Fibroblast of lung (primary cell): ENCODE results near the gene URAD. TPM values are rescaled to one million over a fixed set of nuclear protein-coding genes. Genes with fewer than 3 reads are reported as not detected.
A peak's percentile ranks its signal among the peaks of the same experiment; 100 is the strongest.

Source experiments
- DNase-seq, 2 donors: peaks; one replicate each; pipeline versions ENCODE4 v3.0.0 to v3.0.0-alpha.2; 2010; ENCODE audit warnings: low read depth in 2 of 2
- H2AFZ ChIP-seq: 2 replicates; pipeline ENCODE4 v1.5.1; 2012; ENCODE audit warnings: low read length, control low read depth, inconsistent platforms
- H3K27ac ChIP-seq: 2 replicates; pipeline ENCODE4 v1.5.1; 2011; ENCODE audit warnings: low read length, control low read depth; ENCODE audit not compliant: insufficient read depth
- H3K27me3 ChIP-seq: 2 replicates; pipeline ENCODE4 v1.5.1; 2011; ENCODE audit warnings: mild to moderate bottlenecking, low read length; ENCODE audit not compliant: control insufficient read depth, insufficient read depth
- H3K36me3 ChIP-seq: 2 replicates; pipeline ENCODE4 v1.5.1; 2011; ENCODE audit warnings: low read length; ENCODE audit not compliant: control insufficient read depth, insufficient read depth
- H3K4me1 ChIP-seq: 2 replicates; pipeline ENCODE4 v1.5.1; 2011; ENCODE audit warnings: low read length; ENCODE audit not compliant: control insufficient read depth, insufficient read depth; ENCODE audit errors: extremely low read depth
- H3K4me2 ChIP-seq: 2 replicates; pipeline ENCODE4 v1.5.1; 2011; ENCODE audit warnings: low read length, control low read depth; ENCODE audit not compliant: insufficient read depth; ENCODE audit errors: extremely low read depth
- H3K4me3 ChIP-seq, 4 experiments: fragments of 200-600 bp in 1 of 4; sonication (generic) in 1 of 4; replicated peaks in 1 of 4; 2 replicates each; pipeline ENCODE4 v1.5.1; 2011 to 2016; ENCODE audit warnings: low read length in 4 of 4, low read depth in 3 of 4, mild to moderate bottlenecking in 3 of 4, control low read depth in 2 of 4, inconsistent platforms in 1 of 4, mixed read lengths in 1 of 4; ENCODE audit not compliant: insufficient read depth in 1 of 4; ENCODE audit errors: control extremely low read depth in 1 of 4
- H3K79me2 ChIP-seq: 2 replicates; pipeline ENCODE4 v1.5.1; 2012; ENCODE audit warnings: mild to moderate bottlenecking, low read length, inconsistent platforms; ENCODE audit not compliant: control insufficient read depth, insufficient read depth
- H3K9ac ChIP-seq: 2 replicates; pipeline ENCODE4 v1.5.1; 2011; ENCODE audit warnings: mild to moderate bottlenecking, low read length, control low read depth; ENCODE audit not compliant: insufficient read depth
- H3K9me3 ChIP-seq: 2 replicates; pipeline ENCODE4 v1.5.1; 2012; ENCODE audit warnings: low read depth, low read length; ENCODE audit not compliant: control insufficient read depth, insufficient read depth
- H4K20me1 ChIP-seq: 2 replicates; pipeline ENCODE4 v1.5.1; 2011; ENCODE audit warnings: low read length; ENCODE audit not compliant: control insufficient read depth, insufficient read depth; ENCODE audit errors: extremely low read depth
- CTCF ChIP-seq, 2 donors: IDR thresholded peaks in 1 of 2; conservative IDR thresholded peaks in 1 of 2; 1 replicate in 1 of 2; 2 replicates in 1 of 2; pipeline ENCODE4 v1.5.1; 2011 to 2012; ENCODE audit warnings: low read length in 2 of 2, control low read depth in 1 of 2, inconsistent platforms in 1 of 2, low read depth in 1 of 2, mild to moderate bottlenecking in 1 of 2
- EZH2 ChIP-seq: IDR thresholded peaks from 2 replicates; pipeline ENCODE4 v1.5.1; 2012; ENCODE audit warnings: low read length, control low read depth, mild to moderate bottlenecking; ENCODE audit errors: missing control alignments
- polyA plus RNA-seq, 2 donors: library from polyadenylated mRNA; depleted of rRNA in 1 of 2; stranded (reverse) in 1 of 2; unstranded in 1 of 2; fragments of >200 nt; gene quantifications; 2 replicates each; pipeline ENCODE4 v1.2.1, GENCODE V29; 2011 to 2012; ENCODE audit warnings: missing spikeins in 1 of 2
- total RNA-seq: library from RNA; depleted of rRNA; stranded (reverse); fragments of >200 nt; gene quantifications from 2 replicates; pipeline ENCODE4 v1.2.1, GENCODE V29; 2014

URAD gene
- total and polyA plus RNA-seq, 2 donors (not counting 1 experiment from before 2014, with no cell fraction given): not detected

DNA sequence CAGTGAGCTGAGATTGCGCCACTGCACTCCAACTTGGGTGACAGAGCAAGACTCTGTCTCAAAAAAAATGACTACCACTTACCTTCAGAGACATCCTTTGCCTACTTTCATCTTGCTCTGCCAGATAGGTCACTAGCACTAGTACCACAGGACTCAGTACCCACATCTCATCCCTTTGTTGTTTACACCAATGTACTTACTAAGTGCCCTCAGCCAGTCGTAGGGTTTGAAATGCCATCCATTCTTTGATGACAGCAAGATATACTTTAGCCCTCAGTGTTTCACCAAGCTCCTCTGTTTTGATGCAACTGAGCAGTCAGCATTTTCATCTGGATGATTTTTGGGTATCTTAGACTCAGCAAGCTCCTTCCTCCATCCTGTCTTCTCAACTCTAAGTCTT lies 6.1 kb downstream of the URAD start:
- no peaks in the 10 kb centered on the region for H3K9me3 ChIP-seq
- no peaks in the 10 kb centered on the region for H3K79me2 ChIP-seq
- no peak overlapping the region for H2AFZ ChIP-seq
- no peaks in the 10 kb centered on the region for H3K36me3 ChIP-seq
- H3K27me3 ChIP-seq: peaks cover 51% of the 10 kb centered on the region
- H3K27ac ChIP-seq: no peak overlapping the region
- no peak overlapping the region for H3K9ac ChIP-seq
- no peaks in the 10 kb centered on the region for H3K4me1 ChIP-seq
- no peak overlapping the region for H3K4me2 ChIP-seq
- no peak for TF ChIP-seq CTCF (conservative IDR thresholded peaks at IDR 0.05 in 1 of 2, IDR thresholded peaks at IDR 0.05 in 1 of 2; ENCODE audit: low read depth in 1 of 2, low read length in 2 of 2)
- no peak for TF ChIP-seq EZH2
- H3K4me3 ChIP-seq: no peak overlapping the region
- H4K20me1 ChIP-seq: no peaks in the 10 kb centered on the region
- DNase-seq: no peak

DNA sequence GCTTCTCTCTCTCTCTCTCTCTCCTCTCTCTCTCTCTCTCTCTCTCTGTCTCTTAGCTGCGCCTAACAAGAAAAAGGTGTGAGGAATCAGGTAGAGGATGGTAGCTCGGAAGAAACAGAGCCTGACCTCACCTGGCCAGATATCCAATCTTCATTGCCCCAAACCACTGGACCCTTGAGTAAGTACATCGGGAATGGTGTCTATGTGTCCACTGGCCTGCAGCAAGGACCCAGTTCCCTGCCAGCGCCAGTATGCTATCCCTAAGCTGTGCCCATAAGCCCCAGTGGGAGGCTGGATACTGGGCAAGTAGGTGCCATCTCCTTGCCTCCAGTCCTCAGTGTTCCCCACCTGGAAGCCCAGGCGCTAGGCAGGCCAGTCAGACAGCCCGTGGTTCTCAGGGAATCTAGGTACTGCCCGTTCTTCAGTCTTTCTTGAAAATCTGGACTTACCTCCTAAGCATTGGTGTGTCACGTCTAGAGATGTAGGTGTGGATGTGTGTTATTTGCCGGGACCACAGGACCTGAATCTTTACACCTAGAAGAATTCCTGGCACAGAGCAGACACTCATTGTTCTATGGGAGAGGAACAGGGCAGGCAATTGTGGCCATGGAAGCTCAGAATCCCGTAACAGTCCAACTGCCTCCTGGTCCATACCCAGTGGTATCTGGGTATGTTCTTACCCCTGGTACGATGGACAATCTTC lies 7.3 kb downstream of the URAD start:
- TF ChIP-seq EZH2 (peak; percentile 82), CTCF (conservative IDR thresholded peaks at IDR 0.05 in 1 of 2, IDR thresholded peaks at IDR 0.05 in 1 of 2; ENCODE audit: low read depth in 1 of 2, low read length in 2 of 2) (no peak)
- H2AFZ ChIP-seq: no peak overlapping the region
- no peak overlapping the region for H3K4me2 ChIP-seq
- H3K9me3 ChIP-seq: no peaks in the 10 kb centered on the region
- no peak overlapping the region for H3K27ac ChIP-seq
- H3K4me3 ChIP-seq: no peak overlapping the region
- no peak for DNase-seq
- H3K36me3 ChIP-seq: no peaks in the 10 kb centered on the region
- no peaks in the 10 kb centered on the region for H3K79me2 ChIP-seq
- no peaks in the 10 kb centered on the region for H4K20me1 ChIP-seq
- H3K9ac ChIP-seq: no peak overlapping the region
- H3K27me3 ChIP-seq: peaks cover 61% of the 10 kb centered on the region
- H3K4me1 ChIP-seq: no peaks in the 10 kb centered on the region

DNA sequence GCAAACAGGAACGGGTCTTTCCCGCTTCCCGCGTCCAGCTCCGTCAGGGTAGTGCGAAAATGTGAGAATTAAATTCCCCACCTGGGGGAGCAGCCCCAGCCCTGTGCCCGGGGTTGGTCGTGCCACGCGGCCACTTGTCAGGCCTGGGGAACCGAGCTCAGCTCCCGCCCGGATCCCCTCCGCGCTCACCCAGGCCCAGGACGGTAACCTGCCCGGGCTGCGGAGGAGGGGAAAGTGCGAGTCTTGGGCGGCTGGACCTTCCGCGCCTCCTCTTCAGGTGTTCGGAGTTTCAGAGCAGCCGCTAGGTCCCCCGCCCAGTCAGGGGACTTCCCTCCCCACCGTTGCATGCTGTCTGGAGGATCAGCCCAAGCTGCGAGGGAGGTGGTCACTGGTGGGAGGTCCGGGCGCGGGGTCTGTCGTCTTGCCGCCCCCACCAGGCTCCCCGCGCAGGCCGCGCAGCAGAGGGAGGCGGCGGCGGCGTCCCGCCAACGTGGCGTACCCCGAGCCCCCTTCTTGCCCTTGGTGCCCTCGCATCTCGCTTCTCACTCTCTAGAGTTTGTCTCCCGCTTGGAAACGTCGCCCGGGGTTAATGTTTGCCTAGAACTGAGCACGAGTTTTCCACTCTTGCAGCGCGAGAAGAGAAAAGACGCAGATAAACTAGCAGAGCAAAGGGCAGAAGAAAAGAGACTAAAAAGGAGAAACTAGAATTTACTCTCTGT lies 8.1 kb downstream of the URAD start:
- peak; percentile 24 for TF ChIP-seq EZH2
- TF ChIP-seq CTCF (conservative IDR thresholded peaks at IDR 0.05 in 1 of 2, IDR thresholded peaks at IDR 0.05 in 1 of 2; ENCODE audit: low read depth in 1 of 2, low read length in 2 of 2): no peak
- DNase-seq: no peak
- Histone ChIP-seq H3K9ac (no peak overlapping the region), H2AFZ (no peak overlapping the region), H3K9me3 (no peaks in the 10 kb centered on the region), H3K4me2 (no peak overlapping the region), H3K4me1 (no peaks in the 10 kb centered on the region), H3K27me3 (peaks cover 67% of the 10 kb centered on the region), H3K4me3 (no peak overlapping the region), H3K36me3 (no peaks in the 10 kb centered on the region), H3K79me2 (no peaks in the 10 kb centered on the region), H4K20me1 (no peaks in the 10 kb centered on the region), H3K27ac (no peak overlapping the region)
